ACHN (cell line): ENCODE results near the gene PTPRK.
A peak's percentile ranks its signal among the peaks of the same experiment; 100 is the strongest.

ENCODE experiments used
- DNase-seq: peaks from one replicate; pipeline ENCODE4 v3.0.0-alpha.2; 2015
- in situ Hi-C: cut with HindIII; loops from 2 replicates; pipeline ENCODE4 v1.10.0; 2017; ENCODE audit warnings: low sequenced_read_pairs, low pct_ligation_motif_present, low pct_unique_long_range_greater_than_20kb

The PTPRK gene

DNA sequence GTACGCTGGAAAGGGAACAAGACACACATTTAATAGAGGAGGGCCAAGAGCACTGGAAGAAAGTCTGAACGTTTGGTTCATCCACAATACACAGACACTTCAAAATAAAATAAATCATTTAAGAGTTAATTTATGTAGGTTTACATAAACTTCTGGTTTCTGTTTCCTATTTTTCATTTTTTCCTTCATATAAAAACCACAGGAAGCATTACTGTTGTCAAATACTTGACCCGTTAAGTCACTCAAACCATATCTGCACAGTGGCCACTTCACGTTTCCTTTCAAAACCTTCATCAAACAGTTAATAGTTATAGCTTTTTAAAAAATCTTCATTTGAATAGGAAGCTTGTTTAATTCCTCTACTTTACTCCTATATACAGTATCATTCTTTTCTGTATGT, 361.9 kb downstream of the PTPRK start:
- in situ Hi-C loops = no loop called here
- DNase-seq = no peak

- no peak for DNase-seq
- in situ Hi-C loops = no loop called here
Observed at GRCh38 chr6:128156321-128157111, 363.9 kb downstream of the PTPRK start.

DNA sequence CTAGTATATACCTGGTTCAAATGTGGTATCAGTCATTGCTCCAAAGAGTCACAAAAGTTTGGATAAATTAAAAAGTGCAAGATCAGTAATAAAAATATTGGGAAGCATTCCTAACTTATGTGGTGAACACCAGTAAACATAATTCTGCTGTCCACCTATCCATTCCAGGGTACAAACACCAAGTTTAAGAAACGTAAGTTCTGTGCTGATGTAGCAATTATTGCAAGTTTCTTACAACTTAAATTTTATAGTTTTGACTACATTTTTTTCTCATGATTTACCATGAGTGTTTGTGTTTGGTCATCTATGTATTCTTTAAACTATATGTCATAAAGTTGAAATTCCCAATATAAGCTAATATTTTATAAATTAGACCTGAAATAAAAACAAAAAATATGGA, 364.6 kb downstream of the PTPRK start:
- in situ Hi-C loops = no loop called here
- no peak for DNase-seq

DNA sequence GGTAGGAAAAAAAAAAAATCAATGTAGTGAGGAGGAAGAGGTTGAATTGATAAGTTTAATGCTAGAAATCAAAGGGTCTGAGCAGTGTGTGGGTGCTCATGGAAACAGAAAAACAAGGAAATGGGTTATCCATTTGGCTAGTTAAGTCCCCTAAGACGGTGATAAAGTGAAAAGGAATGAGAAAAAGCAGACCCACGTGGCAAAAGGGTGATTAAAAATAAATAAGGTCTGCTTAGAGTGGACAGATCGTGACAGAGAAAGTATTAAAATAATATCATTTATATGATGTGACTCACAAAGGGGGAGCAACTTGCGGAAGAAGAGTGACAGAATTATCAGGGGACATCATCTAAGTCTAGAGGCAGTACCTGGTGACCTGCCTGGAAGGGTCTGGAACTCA, 367.8 kb downstream of the PTPRK start:
- DNase-seq = no peak
- in situ Hi-C loops = no loop called here

DNA sequence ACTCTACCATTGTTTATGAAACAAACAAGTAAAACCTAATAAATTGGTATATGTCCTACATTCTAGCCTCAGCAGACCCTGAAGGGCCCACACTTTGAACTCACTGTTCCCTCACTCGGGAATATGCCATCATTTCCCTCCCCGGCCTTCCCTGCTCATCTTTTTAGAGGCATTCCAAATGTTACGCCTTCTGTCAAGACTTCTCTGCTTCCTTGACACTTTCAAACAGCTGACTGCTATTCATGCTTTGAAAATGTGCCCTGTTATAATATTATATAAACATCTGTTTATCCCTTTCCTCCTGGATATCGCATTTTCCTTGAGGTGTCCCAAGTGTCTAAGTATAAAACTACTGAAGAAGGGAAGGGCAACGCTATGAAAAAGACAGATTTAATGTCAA, 370.0 kb downstream of the PTPRK start:
- in situ Hi-C loops = no loop called here
- no peak for DNase-seq

DNA sequence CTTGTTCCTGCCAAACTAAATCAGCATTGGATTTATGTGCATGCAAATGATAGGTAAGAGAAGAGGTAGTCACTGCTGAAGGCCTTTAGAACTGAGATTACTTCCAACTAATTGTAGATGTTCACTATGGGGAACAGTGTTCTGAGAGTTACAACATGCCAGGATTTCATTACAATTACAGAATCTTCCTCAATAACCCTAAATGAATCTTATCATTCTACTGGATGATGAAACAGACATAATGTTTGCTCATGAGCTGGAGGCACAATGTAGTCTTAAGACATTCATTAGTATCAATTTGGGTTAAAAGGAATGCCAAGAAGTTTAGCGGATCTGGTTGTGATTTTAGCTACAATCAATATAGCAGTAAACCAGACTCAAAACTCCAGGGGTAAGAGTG, 370.6 kb downstream of the PTPRK start:
- in situ Hi-C loops = no loop called here
- no peak for DNase-seq

DNA sequence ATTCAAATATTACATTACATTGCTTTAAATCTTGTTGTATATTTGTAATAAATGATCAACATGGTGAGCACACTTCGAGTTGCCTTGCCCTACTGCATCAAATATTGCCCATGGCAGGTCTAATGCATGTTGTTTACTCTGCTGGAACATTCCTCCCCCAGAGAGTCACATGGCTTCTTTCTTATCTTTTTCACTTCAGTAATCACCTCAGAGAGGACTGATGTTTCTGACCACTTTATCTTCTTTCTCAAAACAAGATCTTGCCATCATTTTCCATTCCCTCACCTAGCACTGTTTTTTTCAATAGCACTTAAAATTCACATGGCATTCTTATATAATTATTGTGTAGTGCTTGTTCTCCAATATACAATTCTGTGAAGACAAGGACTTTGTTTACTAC, 376.1 kb downstream of the PTPRK start:
- in situ Hi-C loops = no loop called here
- DNase-seq = no peak

DNA sequence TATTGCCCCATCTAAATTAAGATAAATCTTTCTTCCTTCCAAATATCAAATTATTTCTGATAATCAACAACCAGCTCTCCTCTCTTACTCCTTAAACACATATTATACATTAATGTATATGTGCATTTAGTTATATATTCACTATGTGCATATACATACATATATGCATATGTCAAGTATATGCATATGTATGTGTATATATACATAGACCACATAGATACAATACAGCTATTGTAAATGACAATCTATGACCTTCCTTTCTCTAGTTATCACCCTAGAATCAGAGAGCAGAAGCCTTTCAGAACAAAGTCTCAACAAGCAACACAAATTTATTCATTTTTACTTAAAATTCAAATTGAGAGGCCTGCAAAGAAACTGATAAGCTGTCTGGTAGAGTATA, 378.5 kb downstream of the PTPRK start:
- in situ Hi-C loops = no loop called here
- no peak for DNase-seq

- in situ Hi-C loops = no loop called here
- peak; percentile 2 for DNase-seq
Observed at GRCh38 chr6:128139519-128139918, 380.9 kb downstream of the PTPRK start.

DNA sequence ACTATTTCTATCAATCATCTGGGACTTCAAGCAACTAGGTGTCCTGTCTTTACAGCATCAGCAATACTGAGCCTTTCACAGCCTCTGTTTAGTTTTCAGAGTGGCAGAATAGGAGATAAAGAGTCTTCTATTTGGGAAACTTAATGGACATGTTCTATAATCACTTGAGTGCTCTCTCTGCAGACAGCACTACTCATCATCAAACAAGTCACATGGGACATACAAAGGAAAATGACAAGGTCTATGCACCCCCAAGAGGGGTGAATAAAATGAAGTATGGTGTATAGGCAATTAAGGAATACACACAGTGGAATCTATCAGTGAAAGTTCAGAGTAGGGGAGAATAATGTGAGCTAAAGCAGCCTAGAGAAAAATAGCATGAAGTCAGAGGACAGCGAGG, 381.7 kb downstream of the PTPRK start:
- DNase-seq = no peak

GRCh38 chr6:128135325-128135724, 385.1 kb downstream of the PTPRK start:
- no peak for DNase-seq
- in situ Hi-C loops = no loop called here

More for the DNA sequence above, 381.7 kb downstream of the PTPRK start:
- in situ Hi-C loops = no loop called here

- in situ Hi-C loops = no loop called here
- no peak for DNase-seq
Observed at GRCh38 chr6:128131566-128131965, 388.8 kb downstream of the PTPRK start.

- no peak for DNase-seq
- in situ Hi-C loops = no loop called here
Observed at GRCh38 chr6:128131036-128131435, 389.4 kb downstream of the PTPRK start.

- no peak for DNase-seq
- in situ Hi-C loops = no loop called here
Observed at GRCh38 chr6:128129679-128130078, 390.7 kb downstream of the PTPRK start.

DNA sequence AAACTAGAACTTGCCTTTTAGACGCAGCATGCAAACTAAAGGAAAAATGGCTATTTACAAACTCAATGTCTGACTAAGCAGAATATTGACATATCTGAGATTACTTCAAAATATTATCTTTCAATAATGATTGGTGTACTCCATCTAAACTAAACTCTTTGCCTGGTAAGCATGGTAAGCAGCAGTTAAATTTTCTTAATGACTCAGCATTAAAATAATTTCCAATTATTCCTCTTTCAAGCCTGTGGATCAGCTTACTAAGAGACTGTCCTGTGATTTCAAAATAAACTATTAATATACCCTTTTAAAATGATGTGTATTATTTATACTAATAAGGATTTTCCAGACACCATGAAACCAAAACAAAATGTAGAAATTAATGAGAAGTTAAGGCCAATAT, 392.7 kb downstream of the PTPRK start:
- no peak for DNase-seq
- in situ Hi-C loops = no loop called here

GRCh38 chr6:128124713-128125112, 395.7 kb downstream of the PTPRK start:
- peak; percentile 15 for DNase-seq
- in situ Hi-C loops = no loop called here

- no peak for DNase-seq
- in situ Hi-C loops = no loop called here
Observed at GRCh38 chr6:128121610-128122009, 398.8 kb downstream of the PTPRK start.

DNA sequence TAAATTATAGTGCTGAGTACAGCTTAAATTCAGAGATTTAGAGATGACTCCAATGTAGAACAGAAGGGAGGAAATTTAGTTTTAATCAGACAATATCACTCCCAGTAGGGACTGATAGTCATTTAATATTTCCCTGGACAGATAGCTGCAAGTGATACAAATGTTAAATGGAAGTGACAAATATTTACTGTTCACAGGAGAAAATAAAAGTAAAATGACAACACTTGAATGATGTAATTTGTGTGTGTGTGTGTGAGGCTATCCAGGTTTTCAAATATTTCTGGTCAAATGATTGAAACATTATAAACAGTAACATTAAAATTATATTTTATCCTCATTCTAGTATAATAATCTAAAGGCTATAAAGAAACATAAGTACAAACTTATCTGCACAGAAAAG, 399.2 kb downstream of the PTPRK start:
- no peak for DNase-seq
- in situ Hi-C loops = no loop called here

DNA sequence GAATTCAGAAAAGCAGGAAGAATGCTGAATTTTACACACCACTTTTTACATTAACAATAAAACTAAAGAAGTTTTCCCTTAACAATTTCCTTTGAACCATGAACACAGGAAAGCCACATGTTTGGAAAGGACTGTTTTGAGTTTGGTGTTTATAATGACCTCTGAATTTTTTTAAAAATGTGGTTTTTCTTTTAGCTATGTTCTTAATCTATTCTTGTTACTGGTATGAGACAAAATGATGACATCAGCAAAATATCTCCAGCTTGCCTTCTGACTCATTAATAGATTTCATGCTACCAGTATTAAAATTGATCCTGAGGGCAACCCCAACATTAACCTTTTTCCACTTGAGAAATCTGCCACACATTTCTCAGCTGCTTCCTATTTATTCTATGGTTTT, 402.0 kb downstream of the PTPRK start:
- in situ Hi-C loops = no loop called here
- no peak for DNase-seq

DNA sequence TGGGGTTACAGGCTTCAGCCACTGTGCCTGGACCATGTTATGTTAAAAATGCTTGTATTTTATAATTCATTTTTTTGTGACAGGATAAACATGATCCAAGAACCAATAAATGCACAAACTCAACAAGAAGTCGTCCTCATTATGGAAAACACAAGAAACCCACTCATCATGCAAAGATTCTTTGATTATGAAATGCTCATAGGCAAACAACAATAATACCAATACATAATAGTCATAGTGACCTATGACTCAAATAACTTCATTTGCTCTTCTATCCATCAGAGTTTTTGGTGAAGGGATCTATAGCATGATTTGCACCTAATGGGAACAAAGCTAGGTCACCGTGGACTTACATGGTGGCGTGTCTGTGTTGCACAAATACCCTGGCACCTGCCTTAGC, 402.5 kb downstream of the PTPRK start:
- no peak for DNase-seq
- in situ Hi-C loops = no loop called here

- in situ Hi-C loops = no loop called here
- DNase-seq = no peak
Observed at GRCh38 chr6:128114164-128114563, 406.2 kb downstream of the PTPRK start.
